Measurements from ENCODE around the gene HUWE1. TPM values are rescaled to one million over a fixed set of nuclear protein-coding genes. Genes with fewer than 3 reads are reported as not detected.

Gene HUWE1
- total RNA-seq, 2 donors from 2014 or later = 116 to 169 TPM

GRCh38 chrX:53659039-53659438 is 27.5 kb downstream of the HUWE1 start:
- no peaks in the 10 kb centered on the region for H3K36me3 ChIP-seq
- H3K9ac ChIP-seq (ENCODE audit: low read depth in 2 of 2, low read length in 2 of 2) = no peak overlapping the region
- no peak for DNase-seq
- no peaks in the 10 kb centered on the region for H3K9me3 ChIP-seq
- no peaks in the 10 kb centered on the region for H3K4me1 ChIP-seq
- no peak overlapping the region for H3K27ac ChIP-seq
- intact Hi-C loops (cut with DNase I) = no loop called here
- no peak overlapping the region for H3K4me3 ChIP-seq
- no peak for TF ChIP-seq CTCF (IDR thresholded peaks at IDR 0.05)
- no peaks in the 10 kb centered on the region for H3K27me3 ChIP-seq

- DNase-seq = no peak
- Histone ChIP-seq H3K4me1 (no peaks in the 10 kb centered on the region), H3K27ac (no peak overlapping the region), H3K9ac (ENCODE audit: low read depth in 2 of 2, low read length in 2 of 2) (no peak overlapping the region), H3K4me3 (no peak overlapping the region), H3K9me3 (no peaks in the 10 kb centered on the region), H3K27me3 (no peaks in the 10 kb centered on the region), H3K36me3 (no peaks in the 10 kb centered on the region)
- no peak for TF ChIP-seq CTCF (IDR thresholded peaks at IDR 0.05)
- intact Hi-C loops (cut with DNase I) = no loop called here
Measured at GRCh38 chrX:53656845-53657244, 29.7 kb downstream of the HUWE1 start.

- no peak for TF ChIP-seq CTCF (IDR thresholded peaks at IDR 0.05)
- H3K27me3 ChIP-seq = no peaks in the 10 kb centered on the region
- intact Hi-C loops (cut with DNase I) = no loop called here
- no peak overlapping the region for H3K4me3 ChIP-seq
- no peaks in the 10 kb centered on the region for H3K4me1 ChIP-seq
- DNase-seq = no peak
- H3K9me3 ChIP-seq = no peaks in the 10 kb centered on the region
- no peak overlapping the region for H3K27ac ChIP-seq
- H3K9ac ChIP-seq (ENCODE audit: low read depth in 2 of 2, low read length in 2 of 2) = no peak overlapping the region
- H3K36me3 ChIP-seq = peaks cover 5% of the 10 kb centered on the region
Measured at GRCh38 chrX:53654376-53654775, 32.1 kb downstream of the HUWE1 start.

- DNase-seq = no peak
- intact Hi-C loops (cut with DNase I) = no loop called here
- no peak overlapping the region for H3K9ac ChIP-seq (ENCODE audit: low read depth in 2 of 2, low read length in 2 of 2)
- H3K36me3 ChIP-seq = no peaks in the 10 kb centered on the region
- H3K4me1 ChIP-seq = no peaks in the 10 kb centered on the region
- no peaks in the 10 kb centered on the region for H3K9me3 ChIP-seq
- H3K27ac ChIP-seq = no peak overlapping the region
- H3K4me3 ChIP-seq = no peak overlapping the region
- no peaks in the 10 kb centered on the region for H3K27me3 ChIP-seq
- no peak for TF ChIP-seq CTCF (IDR thresholded peaks at IDR 0.05)
Measured at GRCh38 chrX:53644751-53645150, 41.8 kb downstream of the HUWE1 start.

- DNase-seq = no peak
- H3K4me1 ChIP-seq = no peaks in the 10 kb centered on the region
- H3K27ac ChIP-seq = no peak overlapping the region
- no peak overlapping the region for H3K9ac ChIP-seq (ENCODE audit: low read depth in 2 of 2, low read length in 2 of 2)
- no peak overlapping the region for H3K4me3 ChIP-seq
- TF ChIP-seq CTCF (IDR thresholded peaks at IDR 0.05) = no peak
- H3K36me3 ChIP-seq = no peaks in the 10 kb centered on the region
- no peaks in the 10 kb centered on the region for H3K9me3 ChIP-seq
- H3K27me3 ChIP-seq = no peaks in the 10 kb centered on the region
- intact Hi-C loops (cut with DNase I) = no loop called here
Measured at GRCh38 chrX:53642337-53642736, 44.2 kb downstream of the HUWE1 start.

GRCh38 chrX:53639257-53639656 is 47.3 kb downstream of the HUWE1 start:
- intact Hi-C loops (cut with DNase I) = no loop called here
- H3K9me3 ChIP-seq = no peaks in the 10 kb centered on the region
- no peak for TF ChIP-seq CTCF (IDR thresholded peaks at IDR 0.05)
- H3K27me3 ChIP-seq = no peaks in the 10 kb centered on the region
- H3K36me3 ChIP-seq = peaks cover 3% of the 10 kb centered on the region
- no peak overlapping the region for H3K4me3 ChIP-seq
- no peak overlapping the region for H3K9ac ChIP-seq (ENCODE audit: low read depth in 2 of 2, low read length in 2 of 2)
- H3K4me1 ChIP-seq = no peaks in the 10 kb centered on the region
- H3K27ac ChIP-seq = no peak overlapping the region
- no peak for DNase-seq

Data from colonic mucosa (tissue), 4 donors.